ENCODE data around the gene MRLN. TPM values are rescaled to one million over a fixed set of nuclear protein-coding genes. Genes with fewer than 3 reads are reported as not detected.

Gene MRLN
- total RNA-seq, 1 donor from 2014 or later, result not detected

- peaks cover 4% of the 10 kb centered on the region for H3K4me1 Mint-ChIP-seq (ENCODE audit: low read depth, unreplicated experiment)
- Histone ChIP-seq H3K4me2 (ENCODE audit: low read length) (no peak overlapping the region), H3K36me3 (ENCODE audit: insufficient read depth, low read length) (no peaks in the 10 kb centered on the region), H4K20me1 (ENCODE audit: insufficient read depth, low read length) (no peaks in the 10 kb centered on the region), H3K4me3 (ENCODE audit: insufficient read depth, low read depth, low read length) (no peak overlapping the region), H3K9ac (ENCODE audit: low read length) (no peak overlapping the region), H3K9me3 (ENCODE audit: insufficient read depth, low read depth, low read length) (no peaks in the 10 kb centered on the region), H3K4me1 (ENCODE audit: insufficient read depth, low read length) (peaks cover 4% of the 10 kb centered on the region), H3K27me3 (ENCODE audit: insufficient read depth, low read length) (peaks cover 4% of the 10 kb centered on the region), H2AFZ (ENCODE audit: low read depth, low read length) (no peak overlapping the region), H3K27ac (ENCODE audit: low read depth, low read length) (no peak overlapping the region), H3K79me2 (ENCODE audit: insufficient read depth, low read length) (no peaks in the 10 kb centered on the region)
- FAIRE-seq, result no peak
- H3K27me3 Mint-ChIP-seq (ENCODE audit: low read depth, unreplicated experiment), result peaks cover 24% of the 10 kb centered on the region
- DNase-seq (ENCODE audit: low read depth), result no peak
- no peaks in the 10 kb centered on the region for H3K36me3 Mint-ChIP-seq (ENCODE audit: low read depth, unreplicated experiment)
- TF ChIP-seq CTCF (IDR thresholded peaks at IDR 0.05; ENCODE audit: insufficient read depth, low read depth, low read length), result no peak
- no peak for TF ChIP-seq EZH2 (IDR thresholded peaks at IDR 0.05; ENCODE audit: insufficient read depth, low read length)
- no peak overlapping the region for H3K27ac Mint-ChIP-seq (ENCODE audit: unreplicated experiment)
- no peak overlapping the region for H3K4me3 Mint-ChIP-seq (ENCODE audit: unreplicated experiment)
- peaks cover 2% of the 10 kb centered on the region for H3K9me3 Mint-ChIP-seq (ENCODE audit: unreplicated experiment)
Measured at GRCh38 chr10:59706851-59707797, 46.1 kb downstream of the MRLN start.

DNA sequence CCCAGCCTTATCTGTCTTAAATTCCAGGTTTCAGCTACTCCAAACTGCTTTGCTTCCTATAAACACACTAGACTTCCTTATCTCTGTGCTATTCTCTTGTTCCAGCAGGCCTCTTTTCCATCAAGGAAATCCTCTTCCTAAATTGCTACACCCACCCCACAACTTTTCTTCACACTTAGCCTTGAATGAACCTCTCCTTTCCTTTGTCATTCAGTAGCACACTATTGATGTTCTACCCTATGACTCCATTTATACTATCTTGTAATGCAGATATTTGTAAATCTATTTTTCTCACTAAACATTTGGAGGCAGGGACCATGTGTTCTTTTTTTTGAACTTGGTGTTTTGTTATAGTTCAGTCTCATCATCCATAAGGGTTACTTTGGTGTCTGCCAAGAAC lies 47.3 kb downstream of the MRLN start:
- Mint-ChIP-seq H3K4me3 (ENCODE audit: unreplicated experiment) (no peak overlapping the region), H3K27ac (ENCODE audit: unreplicated experiment) (no peak overlapping the region)
- FAIRE-seq, result no peak

More for the DNA sequence above, 47.3 kb downstream of the MRLN start:
- no peak overlapping the region for H3K4me3 ChIP-seq (ENCODE audit: insufficient read depth, low read depth, low read length)
- H3K27ac ChIP-seq (ENCODE audit: low read depth, low read length), result no peak overlapping the region
- H2AFZ ChIP-seq (ENCODE audit: low read depth, low read length), result no peak overlapping the region
- Mint-ChIP-seq H3K27me3 (ENCODE audit: low read depth, unreplicated experiment) (peaks cover 17% of the 10 kb centered on the region), H3K36me3 (ENCODE audit: low read depth, unreplicated experiment) (no peaks in the 10 kb centered on the region), H3K4me1 (ENCODE audit: low read depth, unreplicated experiment) (peaks cover 4% of the 10 kb centered on the region), H3K9me3 (ENCODE audit: unreplicated experiment) (peaks cover 2% of the 10 kb centered on the region)
- H3K9ac ChIP-seq (ENCODE audit: low read length), result no peak overlapping the region
- peaks cover 4% of the 10 kb centered on the region for H3K4me1 ChIP-seq (ENCODE audit: insufficient read depth, low read length)
- H3K27me3 ChIP-seq (ENCODE audit: insufficient read depth, low read length), result peaks cover 2% of the 10 kb centered on the region
- no peak for DNase-seq (ENCODE audit: low read depth)
- no peak for TF ChIP-seq CTCF (IDR thresholded peaks at IDR 0.05; ENCODE audit: insufficient read depth, low read depth, low read length)
- TF ChIP-seq EZH2 (IDR thresholded peaks at IDR 0.05; ENCODE audit: insufficient read depth, low read length), result no peak
- no peaks in the 10 kb centered on the region for H4K20me1 ChIP-seq (ENCODE audit: insufficient read depth, low read length)
- no peaks in the 10 kb centered on the region for H3K79me2 ChIP-seq (ENCODE audit: insufficient read depth, low read length)
- no peaks in the 10 kb centered on the region for H3K36me3 ChIP-seq (ENCODE audit: insufficient read depth, low read length)
- no peak overlapping the region for H3K4me2 ChIP-seq (ENCODE audit: low read length)
- H3K9me3 ChIP-seq (ENCODE audit: insufficient read depth, low read depth, low read length), result no peaks in the 10 kb centered on the region
